H1 (cell line): ENCODE data around the gene KISS1R. TPM values are rescaled to one million over a fixed set of nuclear protein-coding genes. Genes with fewer than 3 reads are reported as not detected.

Experiments
- CTCF ChIA-PET: fragments of 300-600 bp; sonication (Branson Sonifier 250); formaldehyde crosslinking; loops from one replicate; lab custom pipeline; 2021; ENCODE audit not compliant: partially characterized antibody; lab: Charles Lee
- POLR2A ChIA-PET: fragments of 300-600 bp; sonication (Branson Sonifier 250); formaldehyde crosslinking; loops from one replicate; lab custom pipeline; 2021; ENCODE audit warnings: inconsistent platforms; ENCODE audit not compliant: partially characterized antibody; lab: Charles Lee
- DNase-seq, 2 experiments: peaks; one replicate each; pipeline versions ENCODE4 v3.0.0 to v3.0.0-alpha.2; 2010 to 2022; ENCODE audit warnings: low spot score in 2 of 2, low read depth in 1 of 2, mixed read lengths in 1 of 2
- FAIRE-seq: peaks from 2 replicates; lab custom pipeline; 2011; peaks lifted over from hg19 to GRCh38; lab: Jason Lieb, UNC
- H2AFZ ChIP-seq: 2 replicates; pipeline ENCODE4 v1.8.1; 2012; ENCODE audit warnings: low read length, inconsistent platforms
- H2AK5ac ChIP-seq: 2 replicates; pipeline ENCODE4 v1.6.1; 2013; ENCODE audit warnings: low read depth, low read length
- H2BK120ac ChIP-seq: replicated peaks from 2 replicates; pipeline ENCODE3; 2013; ENCODE audit warnings: low read depth, low read length, inconsistent platforms
- H2BK12ac ChIP-seq: 2 replicates; pipeline ENCODE4 v1.6.1; 2013; ENCODE audit warnings: low read depth, low read length
- H2BK15ac ChIP-seq: 2 replicates; pipeline ENCODE4 v1.6.1; 2013; ENCODE audit warnings: low read length
- H2BK20ac ChIP-seq: 2 replicates; pipeline ENCODE4 v1.6.1; 2013; ENCODE audit warnings: low read length
- H2BK5ac ChIP-seq: 2 replicates; pipeline ENCODE4 v1.6.1; 2013; ENCODE audit warnings: low read depth, low read length
- H3K14ac ChIP-seq: 2 replicates; pipeline ENCODE4 v1.6.1; 2013; ENCODE audit warnings: inconsistent platforms; ENCODE audit not compliant: insufficient read length
- H3K18ac ChIP-seq: 2 replicates; pipeline ENCODE4 v1.6.1; 2013; ENCODE audit warnings: low read length; ENCODE audit errors: extremely low read depth
- H3K23ac ChIP-seq: 2 replicates; pipeline ENCODE4 v1.6.1; 2013; ENCODE audit warnings: inconsistent platforms; ENCODE audit not compliant: insufficient read length
- H3K23me2 ChIP-seq: 2 replicates; pipeline ENCODE4 v1.6.1; 2013; ENCODE audit warnings: low read depth, low read length
- H3K27ac ChIP-seq: 2 replicates; pipeline ENCODE4 v1.6.1; 2011; ENCODE audit warnings: low read depth, low read length, inconsistent platforms
- H3K27me3 ChIP-seq, 4 experiments: replicated peaks in 1 of 4; 1 replicate in 1 of 4; 2 replicates in 3 of 4; pipeline versions ENCODE4 v1.6.1 to v1.8.1; 2011 to 2013; ENCODE audit warnings: low read length in 3 of 4, mild to moderate bottlenecking in 3 of 4, inconsistent platforms in 2 of 4, mixed read lengths in 2 of 4, moderate library complexity in 1 of 4; ENCODE audit not compliant: control insufficient read depth in 3 of 4, insufficient read depth in 3 of 4; ENCODE audit errors: extremely low read depth in 1 of 4
- H3K36me3 ChIP-seq, 4 experiments: 2 replicates each; pipeline versions ENCODE4 v1.6.1 to v1.8.1; 2011 to 2013; ENCODE audit warnings: mild to moderate bottlenecking in 4 of 4, low read length in 3 of 4, moderate library complexity in 2 of 4, control low read depth in 1 of 4, inconsistent platforms in 1 of 4; ENCODE audit not compliant: insufficient read depth in 4 of 4, control insufficient read depth in 2 of 4
- H3K4ac ChIP-seq: replicated peaks from 2 replicates; pipeline ENCODE3; 2013; ENCODE audit warnings: low read length, low read depth, mixed read lengths, inconsistent platforms; ENCODE audit not compliant: insufficient read length
- H3K4me1 ChIP-seq, 4 experiments: replicated peaks in 1 of 4; 1 replicate in 1 of 4; 2 replicates in 3 of 4; pipeline versions ENCODE4 v1.6.1 to v1.8.1; 2011 to 2013; ENCODE audit warnings: low read length in 3 of 4, inconsistent platforms in 2 of 4, mixed read lengths in 1 of 4; ENCODE audit not compliant: insufficient read depth in 4 of 4, control insufficient read depth in 3 of 4
- H3K4me2 ChIP-seq, 2 experiments: 2 replicates each; pipeline versions ENCODE4 v1.6.1 to v1.8.1; 2011 to 2013; ENCODE audit warnings: low read depth in 2 of 2, low read length in 2 of 2, control low read depth in 1 of 2, inconsistent platforms in 1 of 2, mild to moderate bottlenecking in 1 of 2; ENCODE audit not compliant: insufficient read depth in 1 of 2
- H3K4me3 ChIP-seq, 4 experiments: fragments of 200-600, 300-600 bp in 1 of 4; sonication (generic), shearing (Covaris generic), sonication (Bioruptor Twin) in 1 of 4; 2 replicates each; pipeline versions ENCODE4 v1.5.1 to v1.8.1; 2011 to 2016; ENCODE audit warnings: low read length in 4 of 4, low read depth in 3 of 4, control low read depth in 2 of 4, inconsistent platforms in 2 of 4, mild to moderate bottlenecking in 2 of 4, mixed read lengths in 1 of 4, moderate library complexity in 1 of 4; ENCODE audit not compliant: insufficient read depth in 2 of 4; ENCODE audit errors: extremely low read depth in 1 of 4
- H3K56ac ChIP-seq: replicated peaks from 2 replicates; pipeline ENCODE3; 2013; ENCODE audit warnings: low read depth, mild to moderate bottlenecking, mixed read lengths, low read length, inconsistent platforms; ENCODE audit not compliant: insufficient read length
- H3K79me1 ChIP-seq: 2 replicates; pipeline ENCODE4 v1.6.1; 2013; ENCODE audit warnings: low read depth, low read length, control low read depth
- H3K79me2 ChIP-seq, 2 experiments: 2 replicates each; pipeline versions ENCODE4 v1.6.1 to v1.8.1; 2012 to 2013; ENCODE audit warnings: low read length in 2 of 2, mild to moderate bottlenecking in 2 of 2, inconsistent platforms in 1 of 2; ENCODE audit not compliant: insufficient read depth in 2 of 2, control insufficient read depth in 1 of 2
- H3K9ac ChIP-seq, 4 experiments: replicated peaks in 1 of 4; 1 replicate in 1 of 4; 2 replicates in 3 of 4; pipeline versions ENCODE4 v1.6.1 to v1.8.1; 2011 to 2013; ENCODE audit warnings: low read depth in 3 of 4, low read length in 3 of 4, control low read depth in 2 of 4, mild to moderate bottlenecking in 2 of 4, moderate library complexity in 2 of 4, inconsistent platforms in 1 of 4; ENCODE audit errors: extremely low read depth in 1 of 4
- H3K9me3 ChIP-seq, 2 experiments: 2 replicates each; pipeline versions ENCODE4 v1.6.1 to v1.8.1; 2012 to 2013; ENCODE audit warnings: mild to moderate bottlenecking in 2 of 2, moderate library complexity in 2 of 2, control low read depth in 1 of 2, inconsistent platforms in 1 of 2, low read depth in 1 of 2, low read length in 1 of 2, mixed read lengths in 1 of 2; ENCODE audit not compliant: insufficient read depth in 2 of 2
- H4K20me1 ChIP-seq, 2 experiments: replicated peaks in 1 of 2; 2 replicates each; pipeline versions ENCODE3 to v1.8.1; 2011 to 2013; ENCODE audit warnings: inconsistent platforms in 2 of 2, low read length in 2 of 2, mild to moderate bottlenecking in 1 of 2; ENCODE audit not compliant: insufficient read depth in 2 of 2, control insufficient read depth in 1 of 2
- H4K5ac ChIP-seq: 2 replicates; pipeline ENCODE4 v1.6.1; 2013; ENCODE audit warnings: low read length, low read depth, mixed read lengths, inconsistent platforms; ENCODE audit not compliant: insufficient read length
- H4K8ac ChIP-seq: 2 replicates; pipeline ENCODE4 v1.8.0; 2013; ENCODE audit warnings: mild to moderate bottlenecking, moderate library complexity, low read length, inconsistent platforms; ENCODE audit not compliant: insufficient read depth; ENCODE audit errors: extremely low read depth
- H4K91ac ChIP-seq: replicated peaks from 2 replicates; pipeline ENCODE3; 2013; ENCODE audit warnings: low read length, mixed read lengths, inconsistent platforms; ENCODE audit not compliant: insufficient read length
- ASH2L ChIP-seq: fragments of 200-600, 300-600 bp; sonication (generic); IDR thresholded peaks from one replicate; pipeline ENCODE4 v1.7.1; 2017; ENCODE audit warnings: low read length
- BRCA1 ChIP-seq: IDR thresholded peaks from 2 replicates; pipeline ENCODE4 v1.6.1; 2012; ENCODE audit warnings: low read depth, low read length, improper control_type of control experiment
- POLR2A ChIP-seq, 2 experiments: IDR thresholded peaks; 1 replicate in 1 of 2; 2 replicates in 1 of 2; pipeline ENCODE4 v1.6.1; 2011; ENCODE audit warnings: low read depth in 2 of 2, low read length in 2 of 2, mild to moderate bottlenecking in 2 of 2; ENCODE audit errors: control extremely low read depth in 1 of 2
- RBBP5 ChIP-seq: IDR thresholded peaks from 2 replicates; pipeline ENCODE4 v1.7.1; 2012; ENCODE audit warnings: low read depth, mild to moderate bottlenecking, inconsistent platforms, low read length, moderate library complexity, borderline replicate concordance
- SIX5 ChIP-seq: IDR thresholded peaks from 2 replicates; pipeline ENCODE4 v1.6.1; 2011; ENCODE audit warnings: mild to moderate bottlenecking, low read depth, low read length
- TBP ChIP-seq: IDR thresholded peaks from 2 replicates; pipeline ENCODE4 v1.6.1; 2011; ENCODE audit warnings: low read depth, low read length, improper control_type of control experiment
- WGBS, 2 experiments: shearing (Covaris generic) in 1 of 2; methylation state at CpG; one replicate each; pipeline versions ENCODE4 v1.1.6 to v1.1.7; 2013 to 2015; ENCODE audit warnings: low lambda C conversion rate in 2 of 2, mixed read lengths in 2 of 2, inconsistent platforms in 1 of 2, low coverage in 1 of 2, missing lambda C conversion rate in 1 of 2; ENCODE audit not compliant: insufficient replicate concordance in 2 of 2, insufficient coverage in 1 of 2, insufficient read length in 1 of 2; ENCODE audit errors: extremely low coverage in 1 of 2, missing lambda C conversion rate in 1 of 2; 5-methylcytosine and 5-hydroxymethylcytosine counted together
- polyA plus RNA-seq, 7 experiments: library from polyadenylated mRNA; depleted of rRNA in 3 of 7; stranded (reverse) in 5 of 7; unstranded in 2 of 7; fragments of >200 nt in 5 of 7; fragments of 200-250 nt in 2 of 7; gene quantifications; 1 replicate in 5 of 7; 2 replicates in 1 of 7; 4 replicates in 1 of 7; pipeline versions ENCODE4 v1.2.1 to v1.2.3, GENCODE V29; 2011 to 2013; ENCODE audit warnings: missing spikeins in 2 of 7, mixed read lengths in 2 of 7
- total RNA-seq: library from RNA; stranded (reverse); fragmentation: NEBNext Ultra II Directional; extraction: Animal tissue kit (Norgen Biotek cat#: 25700); gene quantifications from 2 replicates; pipeline ENCODE4 v1.2.1, GENCODE V29; 2021

Gene KISS1R
- total and polyA plus RNA-seq, 2 of the 8 experiments (the other 6 are each of a cell fraction or from before 2014, with no cell fraction given) = 2.3 to 2.7 TPM

- Histone ChIP-seq H3K4me1 (peaks cover 0 to 11% (median 5%) of the 10 kb centered on the region in 4 experiments; a peak in 5 of 7 replicates), H3K36me3 (peaks cover 0 to 13% (median 2%) of the 10 kb centered on the region in 4 experiments; a peak in 2 of 8 replicates), H2BK5ac (peak overlapping the region; percentile 52; the same call in 1 of the 2 replicates), H3K14ac (no peak overlapping the region), H3K23me2 (peaks cover 3% of the 10 kb centered on the region; the same call in 1 of the 2 replicates), H3K23ac (no peak overlapping the region), H3K27me3 (no peaks in the 10 kb centered on the region), H3K4ac (no peak overlapping the region), H3K9ac (no peak overlapping the region), H2BK120ac (no peak overlapping the region), H3K79me1 (no peaks in the 10 kb centered on the region; the same call in 1 of the 2 replicates), H4K91ac (no peak overlapping the region), H4K5ac (no peak overlapping the region), H3K4me3 (no peak overlapping the region), H4K8ac (peak overlapping the region; percentile 35; the same call in 1 of the 2 replicates), H4K20me1 (peaks cover 13 to 27% of the 10 kb centered on the region in 2 experiments), H3K9me3 (no peaks in the 10 kb centered on the region), H2BK12ac (0 out of 2 replicates have a peak overlapping the region, but pooled peaks have one; percentile 39), H2AFZ (no peak overlapping the region), H2BK15ac (no peak overlapping the region; the same call in 1 of the 2 replicates), H3K27ac (no peak overlapping the region), H2BK20ac (no peak overlapping the region), H2AK5ac (peak overlapping the region; percentile 24; the same call in 1 of the 2 replicates), H3K18ac (no peak overlapping the region), H3K56ac (no peak overlapping the region), H3K4me2 (no peak overlapping the region), H3K79me2 (peaks cover 0 to 9% of the 10 kb centered on the region in 2 experiments; a peak in 2 of 4 replicates)
- TF ChIP-seq RBBP5 (no peak), BRCA1 (no peak), POLR2A (IDR thresholded peaks at IDR 0.05; ENCODE audit: control extremely low read depth in 1 of 2, low read depth in 2 of 2, low read length in 2 of 2) (no peak), TBP (no peak), ASH2L (no peak), SIX5 (no peak)
- 92% methylated on average over 15 of the region's 15 CpGs; no CpG with 5 or more reads in 1 of the 2 experiments for WGBS, 2 experiments
- POLR2A ChIA-PET = no interaction called here
- CTCF ChIA-PET = interaction anchor here (1.1 kb wide), 1 partner anchor 24 kb away, joined by 3 read pairs; no protein-coding TSS in a partner anchor
- FAIRE-seq (no peak), DNase-seq (no peak)
These were observed 17.2 kb upstream of the KISS1R start for GRCh38 chr19:900043-900301.
